Measurements from ENCODE around the gene FERMT2. TPM values are rescaled to one million over a fixed set of nuclear protein-coding genes. Genes with fewer than 3 reads are reported as not detected.

The FERMT2 gene
- total and polyA plus RNA-seq, 2 donors (not counting 1 experiment from before 2014, with no cell fraction given): 0.05 TPM; not detected in 1

DNA sequence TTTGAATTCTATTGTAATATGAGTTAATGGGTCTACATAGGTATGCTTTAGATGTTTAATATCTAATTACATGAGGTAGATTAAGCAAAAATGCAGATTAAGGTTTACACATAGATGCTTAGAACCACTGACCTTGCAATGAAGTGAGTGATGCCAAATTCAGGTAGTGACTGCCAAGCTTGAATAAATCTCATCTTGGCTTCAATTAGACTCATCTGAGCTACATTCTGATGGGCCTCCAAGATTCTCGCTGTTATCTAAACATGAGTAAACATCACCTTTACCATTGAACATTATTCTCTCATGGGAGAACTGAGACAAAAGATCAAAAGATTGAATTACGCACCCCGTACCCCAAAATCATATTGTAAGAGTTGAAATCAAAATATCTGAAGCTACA is 90.6 kb downstream of the FERMT2 start:
- intact Hi-C loops (cut with micrococcal nuclease): no loop called here
- Histone ChIP-seq H3K9ac (ENCODE audit: low read length) (no peak overlapping the region), H3K4me1 (ENCODE audit: control insufficient read depth in 2 of 2, insufficient read depth in 2 of 2, low read length in 2 of 2) (no peaks in the 10 kb centered on the region), H3K9me3 (ENCODE audit: control extremely low read depth in 1 of 3, control insufficient read depth in 2 of 3, insufficient read depth in 1 of 3, low read length in 2 of 3) (no peaks in the 10 kb centered on the region), H3K4me3 (ENCODE audit: control extremely low read depth in 1 of 5, extremely low read depth in 1 of 5, insufficient read depth in 1 of 5, low read depth in 2 of 5, low read length in 4 of 5) (no peak overlapping the region), H3K36me3 (replicated peaks in 1 of 2; ENCODE audit: control extremely low read depth in 1 of 2, control insufficient read depth in 1 of 2, extremely low read depth in 1 of 2, insufficient read depth in 2 of 2, low read length in 1 of 2) (no peaks in the 10 kb centered on the region), H3K79me2 (ENCODE audit: control insufficient read depth, insufficient read depth, low read length) (no peaks in the 10 kb centered on the region), H2AFZ (ENCODE audit: insufficient read depth, low read depth, low read length, poor library complexity, severe bottlenecking) (no peak overlapping the region), H3K27me3 (replicated peaks in 1 of 4; ENCODE audit: control extremely low read depth in 1 of 4, control insufficient read depth in 3 of 4, insufficient read depth in 4 of 4, low read length in 3 of 4) (no peaks in the 10 kb centered on the region), H3K4me2 (replicated peaks; ENCODE audit: low read depth, low read length, poor library complexity, severe bottlenecking) (no peak overlapping the region), H4K20me1 (ENCODE audit: control insufficient read depth, insufficient read depth, low read length, poor library complexity, severe bottlenecking) (no peaks in the 10 kb centered on the region), H3K27ac (ENCODE audit: low read length in 2 of 2) (no peak overlapping the region)
- no peak for TF ChIP-seq EZH2 (IDR thresholded peaks at IDR 0.05; ENCODE audit: borderline replicate concordance, insufficient read depth, low read depth, low read length, poor library complexity, severe bottlenecking)
- no peak for TF ChIP-seq CTCF (IDR thresholded peaks at IDR 0.05)
- Mint-ChIP-seq H3K27me3 (peaks cover 13% of the 10 kb centered on the region), H3K4me1 (no peaks in the 10 kb centered on the region), H3K27ac (no peak overlapping the region), H3K4me3 (no peak overlapping the region), H3K9me3 (ENCODE audit: insufficient read depth) (no peaks in the 10 kb centered on the region)
- WGBS (ENCODE audit: insufficient coverage): no CpG with 5 or more reads among the region's 3 CpGs
- no peak for DNase-seq
- ChIA-PET POLR2A (interaction anchor here (0.6 kb wide), 1 partner anchor 14 kb away, joined by 3 read pairs; no protein-coding TSS in a partner anchor), CTCF (interaction anchor here (0.6 kb wide), 1 partner anchor 30 kb away, joined by 4 read pairs; no protein-coding TSS in a partner anchor)
- no peak for ATAC-seq (ENCODE audit: low read depth)

- 90% methylated on average over 4 of the region's 4 CpGs for WGBS (ENCODE audit: insufficient coverage)
- TF ChIP-seq CTCF (IDR thresholded peaks at IDR 0.05) (no peak), EZH2 (IDR thresholded peaks at IDR 0.05; ENCODE audit: borderline replicate concordance, insufficient read depth, low read depth, low read length, poor library complexity, severe bottlenecking) (no peak)
- Mint-ChIP-seq H3K27me3 (peaks cover 23% of the 10 kb centered on the region), H3K4me3 (no peak overlapping the region), H3K4me1 (no peaks in the 10 kb centered on the region), H3K27ac (no peak overlapping the region), H3K9me3 (ENCODE audit: insufficient read depth) (no peaks in the 10 kb centered on the region)
- ATAC-seq (ENCODE audit: low read depth) (no peak), DNase-seq (no peak)
- no peaks in the 10 kb centered on the region for H3K27me3 ChIP-seq (replicated peaks in 1 of 4; ENCODE audit: control extremely low read depth in 1 of 4, control insufficient read depth in 3 of 4, insufficient read depth in 4 of 4, low read length in 3 of 4)
- no peaks in the 10 kb centered on the region for H3K79me2 ChIP-seq (ENCODE audit: control insufficient read depth, insufficient read depth, low read length)
- no peaks in the 10 kb centered on the region for H3K9me3 ChIP-seq (ENCODE audit: control extremely low read depth in 1 of 3, control insufficient read depth in 2 of 3, insufficient read depth in 1 of 3, low read length in 2 of 3)
- H4K20me1 ChIP-seq (ENCODE audit: control insufficient read depth, insufficient read depth, low read length, poor library complexity, severe bottlenecking): no peaks in the 10 kb centered on the region
- no peak overlapping the region for H3K9ac ChIP-seq (ENCODE audit: low read length)
- CTCF ChIA-PET: no interaction called here
- H3K4me1 ChIP-seq (ENCODE audit: control insufficient read depth in 2 of 2, insufficient read depth in 2 of 2, low read length in 2 of 2): no peaks in the 10 kb centered on the region
- H3K27ac ChIP-seq (ENCODE audit: low read length in 2 of 2): no peak overlapping the region
- no peak overlapping the region for H3K4me2 ChIP-seq (replicated peaks; ENCODE audit: low read depth, low read length, poor library complexity, severe bottlenecking)
- intact Hi-C loops (cut with micrococcal nuclease): no loop called here
- no peak overlapping the region for H2AFZ ChIP-seq (ENCODE audit: insufficient read depth, low read depth, low read length, poor library complexity, severe bottlenecking)
- no peaks in the 10 kb centered on the region for H3K36me3 ChIP-seq (replicated peaks in 1 of 2; ENCODE audit: control extremely low read depth in 1 of 2, control insufficient read depth in 1 of 2, extremely low read depth in 1 of 2, insufficient read depth in 2 of 2, low read length in 1 of 2)
- POLR2A ChIA-PET: no interaction called here
- H3K4me3 ChIP-seq (ENCODE audit: control extremely low read depth in 1 of 5, extremely low read depth in 1 of 5, insufficient read depth in 1 of 5, low read depth in 2 of 5, low read length in 4 of 5): no peak overlapping the region
These were observed 94.7 kb downstream of the FERMT2 start for GRCh38 chr14:52856139-52856538.

Data from B cell (primary cell).